Hematopoietic multipotent progenitor cell treated with erythropoietin and hydrocortisone succinate and interleukin-3 and kit ligand, for 6 days (in vitro differentiated cells): ENCODE results near the gene USP37.
A peak's percentile ranks its signal among the peaks of the same experiment; 100 is the strongest.

ENCODE experiments used
- DNase-seq: peaks from one replicate; pipeline ENCODE4 v3.0.0-alpha.2; 2015

Gene USP37

GRCh38 chr2:218428846-218429558, 139.1 kb downstream of the USP37 start:
- no peak for DNase-seq

DNA sequence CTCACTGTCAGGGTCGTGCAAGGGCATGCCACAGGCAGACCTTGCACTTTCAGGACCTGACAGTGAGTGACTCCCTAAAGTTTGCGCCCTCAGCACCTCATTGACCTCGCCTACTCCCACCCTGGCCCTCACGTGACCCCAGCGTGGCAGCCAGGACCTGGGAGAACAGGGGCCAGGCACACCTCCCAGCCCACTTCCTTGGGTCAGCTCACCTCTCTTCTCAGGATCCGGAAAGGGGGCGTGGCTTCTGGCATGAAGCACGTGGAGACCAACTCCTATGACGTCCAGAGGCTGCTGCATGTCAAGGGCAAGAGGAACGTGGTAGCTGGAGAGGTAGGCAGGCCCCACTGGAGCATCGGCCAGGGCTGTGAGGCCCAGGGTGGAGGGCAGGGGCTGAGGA, 140.4 kb downstream of the USP37 start:
- DNase-seq, result no peak

- DNase-seq, result no peak
Measured at GRCh38 chr2:218425531-218425930, 142.6 kb downstream of the USP37 start.

- no peak for DNase-seq
Measured at GRCh38 chr2:218423584-218423983, 144.6 kb downstream of the USP37 start.

- DNase-seq, result peak; percentile 89
Measured at GRCh38 chr2:218422403-218423086, 145.6 kb downstream of the USP37 start.

GRCh38 chr2:218421027-218421426, 147.1 kb downstream of the USP37 start:
- no peak for DNase-seq

- DNase-seq, result no peak
Measured at GRCh38 chr2:218419630-218420216, 148.4 kb downstream of the USP37 start.

DNA sequence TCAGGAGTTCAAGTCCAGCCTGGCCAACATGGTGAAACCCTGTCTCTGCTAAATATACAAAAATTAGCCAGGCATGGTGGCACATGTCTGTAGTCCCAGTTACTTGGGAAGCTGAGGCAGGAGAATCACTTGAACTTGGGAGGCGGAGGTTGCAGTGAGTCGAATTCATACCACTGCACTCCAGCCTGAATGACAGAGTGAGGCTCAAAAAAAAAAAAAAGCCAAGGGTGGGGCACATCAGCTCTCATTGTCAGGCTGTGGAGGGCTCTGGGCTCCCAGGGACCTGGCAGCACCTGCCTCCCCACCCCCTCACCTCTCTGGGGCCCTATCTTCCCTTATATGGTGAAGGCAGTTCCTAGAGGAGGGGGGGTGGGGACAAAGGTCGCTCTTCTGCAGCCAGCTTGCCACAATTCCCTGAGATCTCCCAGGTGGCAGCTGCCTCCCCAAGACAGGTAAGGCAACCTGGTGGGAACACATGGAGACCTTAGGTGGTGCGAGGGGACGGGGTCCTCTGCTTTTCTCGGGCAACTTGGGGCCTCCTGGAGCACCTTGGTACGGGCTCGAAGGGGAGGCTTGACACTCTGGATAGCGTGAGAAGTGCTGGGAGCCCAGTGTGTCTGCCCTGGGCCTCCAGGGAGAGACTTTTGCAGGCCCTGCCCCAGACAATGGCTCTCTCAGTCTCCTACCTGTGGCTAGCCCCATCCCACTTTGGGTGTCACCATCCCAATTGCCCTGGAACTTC, 149.3 kb downstream of the USP37 start, which contains the start of gene VIL1:
VIL1 (plus strand) TSS at position 407 of the 742 bp plus-strand sequence. CDS start 4,656 bp downstream, outside the sequence.
- no peak for DNase-seq

GRCh38 chr2:218418321-218418716, 149.8 kb downstream of the USP37 start:
- no peak for DNase-seq

DNA sequence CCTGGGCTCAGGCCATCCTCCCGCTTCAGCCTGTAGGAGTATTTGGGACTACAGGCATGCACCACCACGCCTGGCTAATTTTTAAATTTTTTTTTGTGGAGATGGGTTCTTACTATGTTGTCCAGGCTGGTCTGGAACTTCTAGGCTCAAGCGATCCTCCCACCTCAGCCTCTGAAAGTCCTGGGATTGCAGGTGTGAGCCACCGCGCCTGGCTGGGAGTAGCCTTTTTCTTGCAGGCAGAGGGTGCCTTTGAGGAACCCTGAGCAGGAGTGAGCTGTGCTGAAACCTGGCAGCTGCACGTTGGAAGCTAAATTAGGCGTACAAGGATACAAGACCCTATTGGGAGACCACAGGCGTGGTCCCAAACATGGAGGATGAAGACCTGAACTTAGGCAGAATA, 160.4 kb downstream of the USP37 start:
- peak; percentile 33 for DNase-seq

DNA sequence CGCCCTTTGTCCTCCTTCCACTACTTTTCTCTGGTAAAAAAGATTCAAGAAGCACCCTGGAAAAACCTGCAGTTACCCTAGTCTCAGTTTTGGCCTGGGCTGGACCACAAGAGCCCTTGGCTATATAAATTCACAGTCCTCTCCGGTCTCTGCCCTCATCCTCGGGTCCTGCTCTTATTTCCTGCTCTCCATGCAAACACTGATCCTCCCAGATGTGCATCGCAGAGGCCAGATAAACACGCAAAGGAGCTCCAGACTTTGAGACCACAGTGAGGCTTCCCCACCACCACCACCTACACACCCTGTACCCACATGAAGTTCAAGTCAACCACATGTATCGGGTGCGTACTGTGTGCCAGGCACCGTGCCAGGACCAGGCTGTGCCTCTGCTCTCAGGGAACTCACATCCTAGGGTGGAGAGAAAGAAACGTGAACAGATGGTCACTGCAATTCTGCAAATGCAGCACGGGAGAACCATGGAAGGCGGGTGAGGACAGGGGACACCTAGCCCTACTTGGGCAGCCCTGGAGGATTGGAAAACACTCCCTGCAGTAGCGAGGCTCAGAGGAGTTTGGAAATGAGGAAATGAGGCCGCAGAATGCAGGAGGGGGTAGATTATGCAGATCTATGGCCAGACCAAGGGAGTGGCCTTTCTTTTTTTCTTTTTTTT, 161.1 kb downstream of the USP37 start:
- peak; percentile 96 for DNase-seq

GRCh38 chr2:218406209-218406948, 161.8 kb downstream of the USP37 start:
- DNase-seq, result peak; percentile 97

- DNase-seq, result peak; percentile 52
Measured at GRCh38 chr2:218405746-218406208, 162.4 kb downstream of the USP37 start.

GRCh38 chr2:218405086-218405745, 162.9 kb downstream of the USP37 start:
- DNase-seq, result no peak

- no peak for DNase-seq
Measured at GRCh38 chr2:218404351-218405085, 163.6 kb downstream of the USP37 start.

DNA sequence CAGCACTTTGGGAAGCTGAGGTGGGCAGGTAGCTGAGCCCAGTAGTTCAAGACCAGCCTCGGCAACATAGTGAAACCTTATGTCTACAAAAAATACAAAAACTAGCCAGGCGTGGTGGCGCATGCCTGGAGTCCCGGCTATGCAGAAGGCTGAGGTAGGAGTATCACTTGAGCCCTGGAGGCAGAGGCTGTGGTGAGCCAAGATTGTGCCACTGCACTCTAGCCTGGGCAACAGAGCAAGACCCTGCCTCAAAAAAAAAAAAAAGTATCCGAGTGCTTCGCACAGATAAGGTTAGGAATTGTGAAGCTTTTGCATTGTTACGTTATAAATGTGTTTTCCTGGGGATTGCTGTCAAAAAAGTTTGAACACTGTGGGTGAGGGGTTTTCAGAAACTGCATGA, 164.3 kb downstream of the USP37 start:
- no peak for DNase-seq

- no peak for DNase-seq
Measured at GRCh38 chr2:218402911-218403411, 165.2 kb downstream of the USP37 start.

DNA sequence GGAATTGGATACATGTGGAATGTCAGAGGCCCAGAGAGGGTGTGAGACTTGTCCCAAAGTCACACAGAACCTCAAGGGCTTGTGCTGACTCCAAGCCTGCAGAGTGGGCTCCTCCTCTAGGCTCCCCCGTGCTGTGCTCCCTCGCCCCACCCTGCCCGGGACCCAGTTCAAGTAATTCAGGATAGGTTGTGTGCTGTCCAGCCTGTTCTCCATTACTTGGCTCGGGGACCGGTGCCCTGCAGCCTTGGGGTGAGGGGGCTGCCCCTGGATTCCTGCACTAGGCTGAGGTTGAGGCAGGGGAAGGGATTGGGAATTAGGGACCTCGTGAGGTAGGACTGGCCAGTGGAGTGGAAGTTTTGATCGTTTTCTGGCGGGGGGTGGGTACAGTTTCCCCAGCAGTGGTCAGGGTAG, 165.7 kb downstream of the USP37 start:
- no peak for DNase-seq

DNA sequence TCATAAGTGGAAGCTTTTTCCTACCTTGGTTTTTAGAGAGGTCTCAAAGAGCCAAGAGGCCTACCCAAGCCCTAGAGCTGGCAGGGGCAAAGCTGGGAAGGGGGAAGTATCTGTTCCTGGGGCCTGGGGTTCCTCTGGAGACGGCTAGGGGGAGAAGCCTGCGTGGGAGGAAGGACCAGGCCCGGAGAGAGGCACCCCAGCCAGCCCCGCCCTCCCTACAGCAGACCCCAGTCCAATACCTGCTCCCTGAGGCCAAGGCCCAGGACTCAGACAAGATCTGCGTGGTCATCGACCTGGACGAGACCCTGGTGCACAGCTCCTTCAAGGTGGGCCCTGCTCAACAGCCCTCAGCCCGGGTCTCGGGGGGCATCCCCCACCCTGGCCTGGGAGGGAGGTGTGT, 166.3 kb downstream of the USP37 start:
- DNase-seq, result no peak
